Transverse colon (tissue), 4 donors: ENCODE results near the gene OVAAL. TPM values are rescaled to one million over a fixed set of nuclear protein-coding genes. Genes with fewer than 3 reads are reported as not detected.

Source experiments
- DNase-seq: peaks from one replicate; pipeline ENCODE4 v3.0.0-alpha.2; 2019
- H3K27ac ChIP-seq, 4 donors: fragments of 200-600 bp; sonication (generic); 2 replicates each; pipeline ENCODE4 v1.5.1; 2016 to 2018; ENCODE audit warnings: inconsistent platforms in 4 of 4
- H3K27me3 ChIP-seq: fragments of 200-600 bp; sonication (generic); 2 replicates; pipeline ENCODE4 v1.5.1; 2017; ENCODE audit warnings: inconsistent platforms
- H3K36me3 ChIP-seq, 4 donors: fragments of 200-600 bp; sonication (generic); 2 replicates each; pipeline ENCODE4 v1.5.1; 2017 to 2019; ENCODE audit warnings: inconsistent platforms in 4 of 4
- H3K4me1 ChIP-seq, 4 donors: fragments of 200-600 bp; sonication (generic); 2 replicates each; pipeline ENCODE4 v1.5.1; 2017 to 2020; ENCODE audit warnings: inconsistent platforms in 4 of 4
- H3K4me3 ChIP-seq, 4 donors: fragments of 200-600 bp; sonication (generic); 1 replicate in 1 of 4; 2 replicates in 3 of 4; pipeline versions ENCODE4 v1.5.1 to v1.6.1; 2017 to 2019; ENCODE audit warnings: inconsistent platforms in 4 of 4
- H3K9me3 ChIP-seq, 2 donors: fragments of 200-600 bp; sonication (generic); 2 replicates each; pipeline ENCODE4 v1.5.1; 2017 to 2019; ENCODE audit warnings: inconsistent platforms in 2 of 2
- EP300 ChIP-seq: sonication (generic); formaldehyde crosslinking; IDR thresholded peaks from one replicate; pipeline ENCODE4 v1.6.1; 2017; ENCODE audit warnings: antibody characterized with exemption, low read depth
- POLR2A ChIP-seq: fragments of 450-650 bp; IDR thresholded peaks from one replicate; pipeline ENCODE4 v1.6.1; 2016; ENCODE audit warnings: antibody characterized with exemption, mild to moderate bottlenecking, moderate library complexity
- POLR2AphosphoS5 ChIP-seq, 3 donors: sonication (generic); formaldehyde crosslinking; IDR thresholded peaks; one replicate each; pipeline ENCODE4 v1.6.1; 2016; ENCODE audit warnings: antibody characterized with exemption in 3 of 3
- WGBS, 2 donors: methylation state at CpG; one replicate each; pipeline ENCODE4 v1.1.5; 2018; ENCODE audit warnings: low coverage in 1 of 2; 5-methylcytosine and 5-hydroxymethylcytosine counted together
- in situ Hi-C, 4 donors: fragments of 200-750 bp; cut with MboI; loops; one replicate each; pipeline versions ENCODE4 v1.15.0 to v1.15.1; 2017; ENCODE audit warnings: low sequenced_read_pairs in 3 of 4, low pct_ligation_motif_present in 1 of 4, low pct_unique_long_range_greater_than_20kb in 1 of 4
- intact Hi-C: fragments of 100-400 bp; cut with DNase I; formaldehyde crosslinking; loops from one replicate; pipeline ENCODE4 v1.15.1; 2023; ENCODE audit warnings: low total_unique reads
- total RNA-seq, 4 donors: library from RNA; depleted of rRNA; stranded (reverse); fragments of >200 nt; gene quantifications; one replicate each; pipeline ENCODE4 v1.1.0, GENCODE V29; 2016
- TF ChIP-seq, protein P1 (sequence below), 5 experiments: fragments of 200-600 bp in 3 of 5; fragments of 450-650 bp in 2 of 5; sonication (generic) in 3 of 5; IDR thresholded peaks; 1 replicate in 2 of 5; 2 replicates in 3 of 5; pipeline ENCODE4 v1.5.1; 2016 to 2017; ENCODE audit warnings: antibody characterized with exemption in 5 of 5, inconsistent platforms in 3 of 5, mild to moderate bottlenecking in 2 of 5, moderate library complexity in 1 of 5

Gene OVAAL
- total RNA-seq, 4 donors from 2014 or later = 0.41 TPM; not detected in 3

- Histone ChIP-seq H3K4me1 (peaks cover 0 to 8% (median 0%) of the 10 kb centered on the region in 4 donors), H3K4me3 (no peak overlapping the region), H3K36me3 (no peaks in the 10 kb centered on the region), H3K9me3 (no peaks in the 10 kb centered on the region), H3K27me3 (no peaks in the 10 kb centered on the region), H3K27ac (no peak overlapping the region)
- intact Hi-C loops = loop anchor here (5.0 kb wide), 1 partner anchor 342 kb away; no protein-coding TSS in a partner anchor
- DNase-seq = no peak
- in situ Hi-C loops = loop anchor here (5.0 to 25.0 kb wide), 4 partner anchors 335 to 645 kb away; no protein-coding TSS in a partner anchor
- TF ChIP-seq, protein P1, sequence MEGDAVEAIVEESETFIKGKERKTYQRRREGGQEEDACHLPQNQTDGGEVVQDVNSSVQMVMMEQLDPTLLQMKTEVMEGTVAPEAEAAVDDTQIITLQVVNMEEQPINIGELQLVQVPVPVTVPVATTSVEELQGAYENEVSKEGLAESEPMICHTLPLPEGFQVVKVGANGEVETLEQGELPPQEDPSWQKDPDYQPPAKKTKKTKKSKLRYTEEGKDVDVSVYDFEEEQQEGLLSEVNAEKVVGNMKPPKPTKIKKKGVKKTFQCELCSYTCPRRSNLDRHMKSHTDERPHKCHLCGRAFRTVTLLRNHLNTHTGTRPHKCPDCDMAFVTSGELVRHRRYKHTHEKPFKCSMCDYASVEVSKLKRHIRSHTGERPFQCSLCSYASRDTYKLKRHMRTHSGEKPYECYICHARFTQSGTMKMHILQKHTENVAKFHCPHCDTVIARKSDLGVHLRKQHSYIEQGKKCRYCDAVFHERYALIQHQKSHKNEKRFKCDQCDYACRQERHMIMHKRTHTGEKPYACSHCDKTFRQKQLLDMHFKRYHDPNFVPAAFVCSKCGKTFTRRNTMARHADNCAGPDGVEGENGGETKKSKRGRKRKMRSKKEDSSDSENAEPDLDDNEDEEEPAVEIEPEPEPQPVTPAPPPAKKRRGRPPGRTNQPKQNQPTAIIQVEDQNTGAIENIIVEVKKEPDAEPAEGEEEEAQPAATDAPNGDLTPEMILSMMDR (IDR thresholded peaks at IDR 0.05) = no peak
- TF ChIP-seq EP300 (no peak), POLR2A (no peak), POLR2AphosphoS5 (IDR thresholded peaks at IDR 0.05) (no peak)
- WGBS, 2 donors = 52 to 70% methylated on average over 3 to 4 of the region's 4 CpGs
Observed at GRCh38 chr1:180519846-180520245, 38.9 kb upstream of the OVAAL start.

DNA sequence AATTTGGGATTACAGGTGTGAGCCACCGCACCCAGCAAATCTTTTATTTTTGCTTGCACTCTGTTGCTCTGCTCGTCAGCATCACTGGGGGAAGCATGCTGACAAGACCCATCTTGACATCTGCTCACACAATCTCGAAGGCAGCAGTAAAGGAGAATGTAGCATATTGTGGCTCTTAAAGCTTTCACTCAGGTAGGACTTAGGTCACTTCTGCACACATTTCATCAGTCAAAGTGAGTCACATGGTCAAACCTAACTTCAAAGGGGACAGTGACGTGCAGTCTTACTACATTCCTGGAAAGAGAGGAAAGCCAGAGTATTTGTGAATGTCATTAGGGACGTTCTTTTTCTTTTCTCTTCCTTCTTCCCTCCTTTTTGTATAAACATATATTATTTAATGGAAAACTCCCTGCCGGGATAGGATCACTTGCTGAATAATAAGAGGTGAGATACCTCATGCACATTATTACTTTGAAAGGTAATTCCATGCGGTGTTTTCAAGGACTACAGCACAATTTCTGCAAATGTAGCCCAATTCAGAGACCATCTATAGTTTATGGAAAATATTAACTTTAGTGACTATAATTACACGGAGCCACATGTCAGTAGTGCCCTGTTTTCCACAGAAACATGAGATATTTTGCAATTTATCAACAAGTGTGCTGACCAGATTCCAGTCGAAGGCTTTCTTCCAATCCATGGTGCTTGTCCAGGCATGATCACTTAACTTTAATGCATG, 37.1 kb upstream of the OVAAL start:
- 69 to 73% methylated on average over 7 to 9 of the region's 9 CpGs for WGBS, 2 donors
- Histone ChIP-seq H3K4me3 (no peak overlapping the region), H3K36me3 (no peaks in the 10 kb centered on the region), H3K4me1 (no peaks in the 10 kb centered on the region), H3K27ac (no peak overlapping the region), H3K27me3 (no peaks in the 10 kb centered on the region), H3K9me3 (no peaks in the 10 kb centered on the region)
- intact Hi-C loops = no loop called here
- no peak for DNase-seq
- no peak for TF ChIP-seq EP300
- TF ChIP-seq, protein P1 (IDR thresholded peaks at IDR 0.05) = no peak
- TF ChIP-seq POLR2A = no peak
- TF ChIP-seq POLR2AphosphoS5 (IDR thresholded peaks at IDR 0.05) = no peak
- in situ Hi-C loops = loop anchor here in 3 of 4 donors (25.0 kb wide), 1 partner anchor 641 kb away; no protein-coding TSS in a partner anchor

- TF ChIP-seq POLR2A = no peak
- no peak for TF ChIP-seq POLR2AphosphoS5 (IDR thresholded peaks at IDR 0.05)
- no peak for TF ChIP-seq EP300
- TF ChIP-seq, protein P1 (IDR thresholded peaks at IDR 0.05) = no peak
- Histone ChIP-seq H3K4me3 (no peak overlapping the region), H3K36me3 (no peaks in the 10 kb centered on the region), H3K27ac (no peak overlapping the region), H3K4me1 (no peaks in the 10 kb centered on the region), H3K27me3 (no peaks in the 10 kb centered on the region), H3K9me3 (no peaks in the 10 kb centered on the region)
- WGBS, 2 donors = 85 to 88% methylated on average over 4 to 7 of the region's 7 CpGs
- intact Hi-C loops (no loop called here), in situ Hi-C loops (loop anchor here in 3 of 4 donors (25.0 kb wide), 1 partner anchor 640 kb away; no protein-coding TSS in a partner anchor)
- DNase-seq = no peak
Observed at GRCh38 chr1:180522213-180522515, 36.6 kb upstream of the OVAAL start.

DNA sequence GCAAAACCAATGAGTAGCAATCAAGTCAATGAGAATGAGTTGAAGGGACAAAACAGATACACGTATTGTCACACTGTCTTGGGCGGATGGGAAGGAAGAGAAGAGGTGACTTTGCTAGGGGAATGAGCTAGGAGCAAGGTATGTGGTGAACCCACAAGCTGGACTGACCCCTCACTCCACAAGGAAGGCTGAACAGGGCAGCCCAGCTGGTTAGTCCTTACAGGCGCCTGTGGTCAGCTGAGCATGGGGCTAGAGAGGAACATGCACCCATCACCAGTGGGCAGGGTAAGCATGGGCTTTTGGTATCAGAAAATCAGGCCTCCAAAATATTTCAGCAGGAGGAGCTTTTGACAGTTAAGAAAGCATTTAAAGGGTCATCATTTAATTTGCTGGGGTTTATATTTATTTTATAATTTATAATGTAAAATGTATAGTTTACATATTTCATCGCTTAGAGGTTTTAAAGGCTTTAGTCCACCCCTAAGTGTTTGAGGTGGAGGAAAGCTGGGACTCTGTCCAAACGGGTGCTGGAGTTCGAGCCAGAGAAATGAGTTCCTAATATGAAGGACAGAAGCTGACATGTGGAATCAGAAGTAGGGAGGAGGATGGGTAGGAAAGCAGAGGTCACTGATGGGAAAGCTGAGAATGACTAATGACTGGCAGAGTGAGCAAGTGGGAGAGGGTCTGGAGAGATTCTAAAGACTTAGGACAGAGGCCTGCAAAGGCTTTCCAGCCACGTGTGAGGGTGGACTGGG, 34.4 kb upstream of the OVAAL start:
- Histone ChIP-seq H3K9me3 (no peaks in the 10 kb centered on the region), H3K27me3 (no peaks in the 10 kb centered on the region), H3K27ac (no peak overlapping the region), H3K4me1 (no peaks in the 10 kb centered on the region), H3K4me3 (no peak overlapping the region), H3K36me3 (no peaks in the 10 kb centered on the region)
- TF ChIP-seq POLR2AphosphoS5 (IDR thresholded peaks at IDR 0.05) (no peak), POLR2A (no peak), EP300 (no peak)
- TF ChIP-seq, protein P1 (IDR thresholded peaks at IDR 0.05) = no peak
- intact Hi-C loops = no loop called here
- no peak for DNase-seq
- 60 to 73% methylated on average over 2 to 7 of the region's 7 CpGs for WGBS, 2 donors
- in situ Hi-C loops = loop anchor here in 3 of 4 donors (25.0 kb wide), 1 partner anchor 638 kb away; no protein-coding TSS in a partner anchor
